ENCODE results near the gene ACKR3.

The ACKR3 gene

DNA sequence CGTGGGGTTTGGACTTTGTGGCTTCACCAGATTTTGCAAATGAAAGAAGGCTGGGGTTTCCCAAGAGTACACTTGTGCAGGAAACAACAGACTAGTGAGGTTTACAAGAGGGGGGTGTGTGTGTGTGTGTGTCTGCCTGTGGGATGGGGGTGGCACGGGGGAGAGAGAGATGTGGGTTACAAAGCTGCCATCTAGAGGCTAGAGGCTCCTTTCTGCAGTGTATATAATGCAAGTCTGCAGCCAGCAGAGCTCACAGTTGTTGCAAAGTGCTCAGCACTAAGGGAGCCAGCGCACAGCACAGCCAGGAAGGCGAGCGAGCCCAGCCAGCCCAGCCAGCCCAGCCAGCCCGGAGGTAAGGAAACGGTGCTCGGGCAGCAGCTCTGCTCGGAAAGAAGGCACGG lies at the start of gene ACKR3:
Gene ACKR3 (plus strand): TSS at position 253 of the 401 bp plus-strand sequence. CDS start 10,641 bp downstream, outside the sequence.
- peak; percentile 67 for DNase-seq

DNA sequence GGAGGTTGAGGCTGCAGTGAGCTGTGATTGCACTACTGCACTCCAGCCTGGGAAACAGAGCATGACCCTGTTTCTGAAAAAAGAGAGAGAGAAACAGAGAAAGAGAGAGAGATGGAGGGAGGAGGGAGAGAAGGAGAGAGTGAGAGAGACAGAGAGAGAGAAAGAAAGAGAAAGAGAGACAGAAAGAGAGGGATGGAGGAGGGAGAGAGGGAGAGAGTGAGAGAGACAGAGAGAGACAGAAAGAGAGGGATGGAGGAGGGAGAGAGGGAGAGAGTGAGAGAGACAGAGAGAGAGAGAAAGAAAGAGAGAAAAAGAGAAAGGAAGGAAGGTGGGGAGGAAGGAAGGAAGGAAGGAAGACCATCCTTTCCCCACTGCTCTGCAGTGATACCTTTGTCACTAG lies 48.1 kb upstream of the ACKR3 start:
- no peak for DNase-seq

DNA sequence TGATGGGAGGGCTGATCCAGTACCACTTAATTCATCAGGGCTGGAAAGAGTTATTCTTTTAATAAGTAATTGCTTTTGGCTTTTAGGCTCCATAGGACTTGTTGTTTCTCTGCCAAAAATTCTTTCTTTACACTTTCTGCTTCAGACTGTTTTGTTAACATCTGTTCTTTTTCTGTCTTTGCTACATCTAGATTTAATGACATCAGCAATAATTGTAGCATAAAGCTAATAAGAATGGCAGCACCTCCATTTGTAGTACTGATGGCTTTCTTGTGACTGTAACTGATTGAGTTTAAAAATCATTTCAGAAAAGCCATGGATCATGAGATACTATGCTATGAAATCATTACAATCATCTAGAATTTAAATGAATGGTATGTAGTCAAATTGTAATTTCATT lies 46.4 kb upstream of the ACKR3 start:
- DNase-seq: no peak

DNA sequence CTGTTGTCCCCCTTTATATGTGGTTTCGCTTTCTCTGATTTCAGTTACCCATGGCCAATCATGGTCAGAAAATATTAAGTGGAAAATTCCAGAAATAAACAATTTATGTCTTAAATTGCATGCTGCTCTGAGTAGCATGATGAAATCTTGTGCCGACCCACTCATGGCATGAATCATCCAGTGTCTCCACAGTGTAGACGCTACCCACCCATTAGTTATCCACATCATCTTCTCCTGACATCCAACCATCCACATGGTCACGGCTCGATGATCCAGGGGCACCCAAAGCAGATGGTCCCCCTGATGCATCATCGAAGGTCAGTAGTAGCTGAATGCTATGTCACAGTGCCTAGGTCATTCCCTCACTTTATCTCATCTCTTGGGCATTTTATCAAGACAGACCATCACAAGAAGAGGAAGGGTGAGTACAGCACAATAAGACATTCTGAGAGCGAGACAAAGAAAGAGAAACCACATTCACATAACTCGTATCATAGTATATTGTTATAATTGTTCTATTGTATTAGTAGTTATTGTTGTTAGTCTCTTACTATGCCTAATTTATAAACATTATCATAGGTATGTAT lies 44.1 kb upstream of the ACKR3 start:
- DNase-seq: no peak

DNA sequence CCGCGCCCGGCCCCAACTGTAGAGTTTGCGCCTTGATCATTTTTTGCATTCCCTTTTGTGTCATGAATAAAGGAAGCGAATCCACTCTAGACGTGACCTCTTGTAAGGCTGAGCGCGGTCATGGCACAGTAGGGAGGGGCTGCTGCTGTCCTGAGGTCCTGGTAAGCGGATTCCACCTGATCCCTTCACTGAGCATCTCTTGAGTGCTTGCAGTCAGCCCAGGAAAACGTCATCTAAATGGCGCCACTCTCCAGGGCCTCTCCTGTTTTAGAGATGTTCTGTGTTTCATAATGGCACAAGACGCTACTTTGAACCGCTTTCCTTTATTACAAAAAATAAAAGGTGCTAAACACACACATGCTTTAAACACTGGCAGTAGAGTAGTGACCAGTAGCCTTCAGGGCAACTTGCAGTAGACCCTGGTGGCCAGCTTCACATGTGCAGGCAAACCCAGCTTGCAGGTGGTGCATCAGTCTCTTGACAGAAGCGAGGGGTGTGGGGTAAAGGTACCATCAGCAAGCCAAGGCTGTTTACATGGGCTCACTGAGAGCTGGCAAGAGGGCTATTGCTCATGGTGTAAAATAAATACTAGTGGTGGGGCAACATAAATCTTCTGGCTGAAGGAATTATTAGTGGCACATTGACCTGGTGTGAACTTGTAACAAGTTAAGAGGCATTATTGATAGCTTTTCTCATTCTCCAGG lies 43.0 kb upstream of the ACKR3 start:
- DNase-seq: no peak

DNA sequence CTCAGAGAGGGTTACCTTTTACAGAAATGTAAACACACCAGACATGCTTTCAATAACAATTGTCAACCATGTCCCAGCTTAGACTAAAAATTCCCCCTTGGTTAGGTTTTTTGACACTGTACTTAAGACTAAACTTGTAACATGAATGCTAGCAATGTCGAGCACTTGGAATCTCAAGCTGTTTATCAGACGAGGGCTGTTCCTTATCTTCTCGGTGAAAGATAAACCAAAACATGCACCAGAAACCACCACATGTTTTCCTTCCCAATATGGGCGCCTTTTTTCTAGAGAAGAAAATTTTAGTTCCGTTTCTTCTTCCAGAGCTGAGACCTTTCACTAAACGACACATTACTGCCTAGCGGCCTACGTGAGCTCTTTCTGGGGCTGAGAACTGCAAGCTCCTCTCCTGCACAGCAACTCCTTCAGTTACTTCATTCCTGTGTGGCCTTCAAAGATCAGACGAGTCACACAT lies 42.4 kb upstream of the ACKR3 start:
- no peak for DNase-seq

DNA sequence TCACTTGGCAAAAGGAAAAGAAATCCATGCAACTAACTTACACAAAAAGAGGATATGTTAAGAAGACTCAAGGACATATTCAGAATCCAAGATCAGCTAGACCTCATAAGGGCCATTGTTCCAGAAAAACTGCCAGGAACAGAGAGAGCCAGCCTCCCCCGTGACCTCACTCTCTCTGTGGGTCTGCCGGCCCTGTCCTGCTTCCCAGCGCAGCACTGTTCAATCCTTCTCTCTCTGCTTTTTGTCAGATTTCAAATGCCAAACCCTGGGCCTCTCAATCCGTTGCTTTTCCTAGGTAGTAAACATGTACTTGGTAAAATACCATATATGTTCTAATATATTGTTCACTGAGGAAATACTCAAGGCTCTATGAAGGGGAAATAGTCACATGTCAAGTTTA lies 40.0 kb upstream of the ACKR3 start:
- no peak for DNase-seq

DNA sequence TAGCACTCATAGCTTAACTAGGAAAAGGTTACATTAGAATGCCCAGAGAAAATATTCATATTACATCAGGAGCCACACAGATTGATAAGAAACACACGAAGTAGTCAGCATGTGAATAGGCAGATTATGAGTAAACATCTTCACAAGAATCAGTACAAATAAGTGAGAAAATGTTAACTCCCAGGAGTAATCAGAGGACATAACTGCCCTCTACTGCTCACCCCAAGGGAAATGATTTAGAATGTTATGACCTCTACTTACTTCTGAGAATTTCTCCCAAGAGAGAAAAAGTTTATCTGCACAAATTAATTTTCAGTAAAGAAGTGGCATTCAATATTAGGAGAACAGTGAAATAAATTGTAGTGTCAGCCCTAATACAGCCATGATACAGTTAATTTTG lies 39.1 kb upstream of the ACKR3 start:
- no peak for DNase-seq

DNA sequence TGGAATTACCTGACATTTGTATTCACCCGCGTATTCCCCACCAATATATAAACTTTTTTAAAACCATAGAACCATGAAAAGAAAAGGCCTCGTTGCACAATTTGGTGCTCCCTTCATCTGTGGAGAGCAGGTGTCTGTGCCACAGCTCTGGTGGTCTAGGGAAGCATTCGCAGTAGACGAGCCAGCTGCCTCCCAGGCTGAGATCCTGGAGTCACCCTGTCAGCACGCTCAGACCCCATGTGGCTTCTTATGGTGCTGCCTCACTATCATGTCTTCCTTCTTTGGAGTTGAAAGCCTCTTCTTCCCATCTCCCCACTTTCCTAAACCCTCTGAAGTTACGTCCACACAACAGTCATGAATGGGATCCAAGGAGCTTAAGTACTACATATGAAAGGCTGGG lies 38.4 kb upstream of the ACKR3 start:
- no peak for DNase-seq

DNA sequence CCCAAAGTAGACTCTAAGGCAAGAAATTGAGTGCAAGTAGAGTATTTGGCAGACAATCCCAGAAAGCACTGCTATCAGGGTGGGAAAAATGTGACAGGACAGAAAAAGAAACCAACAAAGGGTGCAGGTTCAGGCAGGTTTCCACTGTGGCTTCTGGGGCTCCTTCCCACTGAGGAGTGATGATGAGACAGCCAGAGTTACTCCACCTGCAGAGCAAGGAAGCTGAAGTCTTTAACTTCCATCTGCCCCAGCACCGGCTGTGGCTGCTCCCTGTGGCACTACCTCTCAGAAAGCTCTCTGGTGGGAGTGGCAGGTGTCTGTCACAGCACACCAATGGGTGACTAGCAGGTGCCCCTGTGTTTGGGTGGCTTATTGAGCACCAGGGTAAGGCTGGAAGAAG lies 37.6 kb upstream of the ACKR3 start:
- DNase-seq: no peak

DNA sequence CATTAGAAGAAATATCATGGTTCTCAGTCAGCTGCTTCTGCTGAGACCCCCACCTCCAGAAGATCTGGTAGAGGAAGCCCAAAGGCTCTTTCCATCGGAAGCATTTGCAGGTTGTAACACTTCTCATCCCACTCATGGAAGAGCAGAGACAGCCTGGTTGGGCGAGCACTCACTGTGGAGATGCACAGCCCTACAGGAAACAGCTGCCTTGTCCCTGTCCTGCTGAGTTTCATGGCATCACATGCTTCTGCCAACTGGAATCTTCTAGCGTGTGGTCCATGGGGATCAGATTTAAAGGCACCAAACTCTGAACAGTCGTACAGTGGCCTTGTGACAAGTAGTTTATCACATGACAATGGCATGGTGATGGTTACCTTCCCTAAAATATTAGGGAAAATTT lies 36.3 kb upstream of the ACKR3 start:
- no peak for DNase-seq

DNA sequence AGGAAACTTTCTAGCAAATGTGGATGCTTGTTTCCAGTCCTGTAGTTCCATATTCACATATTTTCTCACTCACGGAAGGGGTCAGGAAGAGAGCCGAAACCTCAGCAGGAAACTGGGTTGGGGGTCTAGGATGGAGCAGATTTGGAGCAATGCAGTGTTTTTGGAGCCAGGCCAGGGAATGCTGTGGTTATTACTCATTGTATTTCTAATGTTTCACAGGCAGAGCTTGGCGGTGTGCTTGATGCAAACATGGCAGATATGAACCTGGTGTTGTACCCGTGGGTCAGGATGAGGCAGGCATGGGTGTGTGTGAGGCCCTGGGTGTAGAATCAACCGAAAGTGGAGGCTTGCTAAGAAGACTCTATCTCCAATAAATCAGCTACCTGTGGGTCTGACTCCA lies 34.6 kb upstream of the ACKR3 start:
- DNase-seq: no peak

DNA sequence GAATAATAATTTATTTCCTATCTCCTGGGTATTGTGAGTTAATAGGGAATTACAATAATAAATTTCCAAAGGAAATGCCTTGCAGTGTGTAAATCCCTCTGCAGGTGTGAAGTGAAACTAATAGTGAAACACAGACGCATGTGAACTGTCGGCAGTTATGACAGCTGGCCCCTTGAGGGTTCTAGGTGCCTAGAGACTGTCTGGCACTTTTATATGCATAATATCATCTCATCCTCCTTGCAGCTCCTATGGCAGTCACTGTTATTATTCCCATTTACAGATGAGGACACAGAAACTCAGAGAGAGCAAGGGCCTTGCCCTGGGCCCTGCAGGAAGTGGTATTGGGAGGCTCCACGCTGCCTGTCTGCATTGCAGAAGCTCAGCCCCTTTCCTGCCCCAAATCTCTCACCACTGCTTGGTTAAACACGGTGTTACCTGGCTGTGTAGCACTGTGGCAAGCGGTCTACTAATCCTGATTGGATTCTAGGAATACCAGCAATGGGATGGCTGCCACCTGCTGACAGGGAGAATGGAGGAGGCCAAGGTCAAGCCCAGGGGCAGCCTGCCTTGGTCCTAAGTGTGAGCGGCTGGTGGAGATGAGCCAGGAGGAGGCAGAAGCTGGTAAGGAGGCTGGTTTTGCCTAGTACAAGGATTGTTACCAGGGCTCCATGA lies 32.8 kb upstream of the ACKR3 start:
- no peak for DNase-seq

DNA sequence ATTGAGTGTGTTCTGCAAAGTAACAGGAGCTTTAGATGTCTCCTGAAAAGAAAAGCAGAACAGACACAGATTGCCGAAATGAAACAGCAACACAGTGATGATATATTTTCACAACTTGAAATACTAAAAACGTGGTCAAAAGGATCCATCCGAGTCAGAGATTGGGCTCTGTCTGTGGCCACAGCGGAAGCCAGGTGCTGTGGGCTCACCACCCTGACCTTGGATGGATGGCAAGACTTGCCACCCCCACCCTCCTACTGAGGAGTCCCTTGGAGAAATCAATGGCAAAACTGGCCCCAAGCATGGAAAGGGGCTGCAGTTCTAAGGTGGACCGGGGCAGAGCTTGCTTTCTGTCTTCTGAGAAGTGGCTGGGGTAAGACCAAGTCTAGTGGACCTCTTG lies 31.4 kb upstream of the ACKR3 start:
- no peak for DNase-seq

DNA sequence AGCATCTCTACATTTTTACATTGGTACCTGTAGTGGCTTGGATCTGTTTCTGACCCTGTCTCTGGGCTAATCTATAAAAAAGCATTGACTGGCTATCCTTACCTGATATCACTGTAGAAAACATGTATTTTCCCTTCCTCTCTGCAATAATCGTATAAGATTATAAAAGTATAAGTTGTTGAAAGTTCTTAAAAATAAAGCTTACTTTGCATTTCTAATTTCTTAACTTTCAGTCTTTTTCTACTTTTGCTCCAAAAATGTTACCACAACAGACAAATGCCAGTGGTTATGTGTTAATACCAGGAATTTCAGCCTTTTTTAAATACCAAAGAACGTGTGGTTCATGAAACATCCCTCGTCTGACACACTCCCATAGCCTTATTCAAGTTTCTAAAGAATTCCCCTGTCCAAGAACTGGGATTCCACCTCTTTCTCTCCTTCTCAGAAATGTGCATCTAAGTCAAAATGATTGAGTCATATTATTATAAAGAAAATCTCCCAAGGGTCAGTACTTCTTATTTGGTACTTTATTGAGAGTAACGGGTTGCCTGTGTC lies 28.5 kb upstream of the ACKR3 start:
- no peak for DNase-seq

DNA sequence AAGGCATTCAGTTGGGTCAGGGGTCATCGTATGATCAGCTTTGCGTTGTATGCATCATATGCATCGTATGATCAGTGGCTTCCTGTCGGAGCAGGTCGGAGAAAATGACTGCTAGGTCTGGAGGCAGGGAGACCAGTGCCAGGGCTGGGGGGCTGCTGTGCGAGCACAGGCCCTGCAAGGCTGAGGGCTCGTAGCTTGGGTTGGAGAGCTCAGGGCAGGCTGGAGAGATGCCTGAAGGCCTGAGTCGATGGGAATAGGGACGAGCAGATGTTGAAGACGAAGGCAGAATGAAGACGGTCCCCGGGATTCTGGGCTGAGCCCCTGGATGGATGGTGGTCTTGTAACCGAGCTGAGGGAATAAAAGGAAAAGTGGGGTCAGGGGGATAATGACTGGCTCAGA lies 25.3 kb upstream of the ACKR3 start:
- DNase-seq: no peak

DNA sequence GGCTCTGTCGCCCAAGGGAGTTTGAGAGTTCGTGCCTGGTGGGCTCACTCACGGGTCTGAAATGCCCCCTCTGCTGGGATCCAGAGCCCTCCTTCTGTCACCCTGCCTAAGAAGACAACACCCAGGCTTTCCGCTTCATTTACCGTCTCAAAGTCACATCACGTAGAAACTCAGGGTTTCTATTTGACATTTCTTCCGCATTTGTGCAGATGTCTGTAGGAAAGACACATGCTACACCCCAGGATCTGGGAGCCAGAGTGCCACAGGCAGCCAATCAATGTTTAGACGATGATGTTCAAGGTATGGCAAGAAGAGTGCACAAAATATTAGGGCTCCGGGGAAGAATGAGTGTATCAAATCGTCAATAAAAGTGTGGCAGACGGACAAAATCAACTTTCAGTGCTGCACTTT lies 24.4 kb upstream of the ACKR3 start:
- no peak for DNase-seq

DNA sequence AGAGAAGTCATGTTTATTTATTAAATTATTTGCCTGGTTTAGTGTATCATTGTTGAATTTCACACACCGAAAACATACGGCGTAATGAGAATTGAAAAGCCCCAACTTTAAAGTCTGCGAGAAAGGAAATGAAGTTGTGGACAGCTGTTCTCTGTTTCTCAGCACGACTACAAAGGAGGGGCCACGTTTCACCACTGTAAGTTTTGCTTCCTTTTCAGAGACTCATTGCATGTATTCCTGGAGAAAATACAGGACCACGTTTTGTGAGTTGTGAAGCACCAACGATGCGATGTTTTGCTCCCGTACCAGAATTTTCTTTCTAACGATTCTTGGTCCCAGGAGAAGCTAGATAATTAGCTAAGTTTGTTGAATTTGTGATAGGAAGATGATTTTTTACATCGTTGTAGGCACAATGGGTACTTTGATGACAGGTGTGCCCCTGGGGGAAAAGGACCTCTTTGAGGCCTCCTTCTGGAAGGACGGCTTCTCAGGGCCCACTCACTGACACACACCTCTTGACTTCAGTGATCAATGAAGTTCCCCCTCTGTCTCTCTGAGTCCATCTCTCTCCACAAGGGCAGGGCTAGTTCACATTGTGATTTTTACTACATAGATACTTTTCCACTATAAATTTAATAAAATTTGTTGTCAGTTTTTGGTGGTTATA lies 23.7 kb upstream of the ACKR3 start:
- DNase-seq: no peak

DNA sequence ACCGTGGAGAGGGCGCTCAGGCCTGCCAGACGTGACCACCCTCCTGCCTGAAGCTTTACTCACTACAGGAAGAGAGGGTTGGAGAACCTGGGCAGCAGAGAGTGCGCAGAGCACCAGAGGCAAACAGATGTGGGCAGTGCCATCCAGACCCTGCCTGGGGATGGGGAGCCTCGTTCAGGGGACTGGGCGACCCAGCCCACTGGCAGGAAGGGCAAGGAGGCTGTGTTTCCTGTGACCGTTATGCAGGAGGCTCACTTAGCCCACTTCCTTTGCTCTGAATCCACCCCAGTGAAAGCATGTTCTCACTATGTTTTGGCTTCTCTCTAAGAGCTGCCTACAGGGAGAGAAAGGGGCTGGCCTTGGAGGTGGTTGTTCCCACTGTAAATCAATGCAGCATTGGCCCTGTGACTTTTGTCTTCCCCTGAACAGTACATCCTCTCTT lies 23.0 kb upstream of the ACKR3 start:
- DNase-seq: no peak

DNA sequence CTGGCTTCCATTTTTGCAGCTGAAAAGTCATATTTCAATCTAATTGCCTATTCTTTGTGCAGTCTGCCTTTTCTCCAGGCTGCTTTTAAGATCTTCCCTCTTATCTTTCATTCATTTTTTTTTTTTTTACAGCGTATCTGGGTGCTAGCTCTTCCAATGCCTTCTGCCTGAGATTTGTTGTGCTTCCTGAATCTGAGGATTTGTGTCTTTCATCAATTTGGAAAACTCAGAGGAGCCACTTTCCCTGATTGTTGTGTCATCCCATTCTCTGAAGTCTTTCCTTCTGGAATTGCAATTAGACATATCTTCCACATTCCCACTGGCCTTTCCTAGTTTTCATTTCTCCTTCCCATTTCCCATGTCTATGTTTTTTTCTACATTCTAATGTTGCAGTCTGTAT lies 21.9 kb upstream of the ACKR3 start:
- no peak for DNase-seq

DNA sequence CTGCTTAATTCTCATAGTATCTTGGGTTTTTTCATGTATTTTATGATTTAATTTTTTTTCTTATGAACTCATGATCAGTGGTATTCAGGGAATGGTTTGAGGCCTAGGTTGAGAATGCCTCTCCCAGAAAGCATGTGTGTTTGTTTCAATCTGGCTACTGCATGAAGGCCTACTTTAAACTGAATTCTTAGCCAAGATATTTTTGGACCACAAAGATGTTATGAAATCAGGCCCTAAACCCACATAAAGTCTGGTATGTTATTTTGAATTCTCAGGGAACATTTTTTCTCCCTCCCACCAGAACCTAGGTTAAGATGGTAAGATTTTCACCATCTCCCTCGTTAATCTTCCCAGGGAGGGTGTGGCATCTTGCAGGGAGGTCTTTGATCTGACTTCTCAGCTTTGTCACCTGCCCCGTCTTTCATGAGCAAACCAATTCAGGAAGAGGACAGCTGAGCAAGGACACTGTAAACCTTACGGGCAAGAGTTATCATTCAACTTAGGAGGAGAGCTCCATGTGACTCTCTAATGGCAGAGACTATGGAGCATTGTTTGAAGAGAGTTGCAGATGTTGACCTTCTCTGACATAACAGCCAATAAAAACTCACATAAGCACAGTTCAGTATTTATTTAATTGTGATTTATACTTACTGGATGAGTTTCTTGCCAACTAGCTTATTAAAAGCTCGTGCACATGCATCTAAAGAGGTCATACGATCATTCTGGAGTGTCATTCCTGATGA lies 21.3 kb upstream of the ACKR3 start:
- no peak for DNase-seq

DNA sequence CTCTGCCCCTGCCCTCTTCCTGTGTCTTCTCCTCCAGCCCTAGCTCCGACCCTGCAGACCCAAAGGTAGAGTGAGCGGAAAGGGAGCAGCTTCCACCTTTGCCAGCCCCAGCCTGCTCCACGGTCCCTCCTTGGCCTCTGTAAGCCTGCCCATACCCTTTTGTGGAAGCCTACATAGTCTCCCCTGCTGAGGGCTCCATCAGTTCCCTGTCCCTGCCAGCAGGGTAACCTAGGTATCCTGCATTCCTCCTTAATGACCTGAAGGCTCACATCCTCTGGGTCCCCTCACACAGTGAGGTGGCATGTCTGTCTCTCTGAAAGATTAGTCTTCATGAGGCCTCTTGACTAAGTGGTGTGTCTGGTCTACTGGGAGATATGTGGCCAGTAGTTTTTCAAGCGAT lies 20.5 kb upstream of the ACKR3 start:
- DNase-seq: no peak

DNA sequence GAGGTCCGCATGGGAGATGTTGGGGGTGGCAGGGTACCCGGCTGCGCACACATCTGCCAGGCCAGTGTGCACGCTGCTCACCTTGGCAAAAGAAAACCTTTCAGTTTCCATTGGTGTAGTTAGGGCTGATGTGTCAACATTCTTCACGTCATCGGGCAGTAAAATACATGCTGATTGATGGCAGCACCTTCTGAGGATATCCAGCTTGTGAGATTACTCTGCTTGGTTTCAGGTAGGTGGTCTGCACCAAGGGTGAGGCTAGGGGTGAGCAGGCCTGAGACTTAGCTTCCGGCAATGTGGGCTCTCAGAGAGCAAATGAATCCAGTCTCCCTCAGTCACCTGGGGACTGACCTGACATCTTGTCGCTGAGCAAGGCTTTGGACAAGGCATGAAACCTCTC lies 19.3 kb upstream of the ACKR3 start:
- no peak for DNase-seq

All from activated CD8-positive, alpha-beta memory T cell treated with anti-CD3 and anti-CD28 coated beads, Interleukin-2, amount 50 U/mL, for 48 hours (primary cell).